ENCODE results near the gene MEGF10.

Gene MEGF10

DNA sequence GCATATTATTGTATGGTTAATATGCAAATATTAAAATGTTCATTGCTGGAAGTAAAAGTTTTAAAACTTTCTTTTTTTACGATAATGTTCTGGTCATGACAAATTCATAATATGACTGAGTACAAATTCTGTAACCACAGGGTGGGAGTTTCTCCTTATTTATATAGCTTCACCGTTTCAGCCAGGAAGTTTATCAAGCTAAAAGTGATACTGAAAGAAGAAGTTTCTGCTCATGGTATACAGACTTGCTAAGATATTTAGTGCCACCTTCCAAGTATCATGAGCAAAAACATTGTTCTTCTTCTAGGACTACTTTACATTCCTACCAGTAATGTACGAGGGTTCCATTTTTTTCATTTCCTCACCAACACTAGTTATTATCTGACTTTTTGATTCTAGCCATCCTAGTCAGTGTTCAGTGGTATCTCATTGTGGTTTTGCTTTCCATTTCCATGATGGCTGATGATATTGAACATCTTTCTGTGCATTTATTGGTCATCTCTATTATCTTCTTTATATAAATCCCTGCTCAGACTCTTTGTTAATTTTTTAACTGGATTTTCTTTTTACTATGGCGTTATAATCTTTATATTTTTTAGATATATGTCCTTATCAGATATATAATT is 132.7 kb downstream of the MEGF10 start:
- DNase-seq (ENCODE audit: low spot score) = peak; percentile 30
- TF ChIP-seq, protein P1, sequence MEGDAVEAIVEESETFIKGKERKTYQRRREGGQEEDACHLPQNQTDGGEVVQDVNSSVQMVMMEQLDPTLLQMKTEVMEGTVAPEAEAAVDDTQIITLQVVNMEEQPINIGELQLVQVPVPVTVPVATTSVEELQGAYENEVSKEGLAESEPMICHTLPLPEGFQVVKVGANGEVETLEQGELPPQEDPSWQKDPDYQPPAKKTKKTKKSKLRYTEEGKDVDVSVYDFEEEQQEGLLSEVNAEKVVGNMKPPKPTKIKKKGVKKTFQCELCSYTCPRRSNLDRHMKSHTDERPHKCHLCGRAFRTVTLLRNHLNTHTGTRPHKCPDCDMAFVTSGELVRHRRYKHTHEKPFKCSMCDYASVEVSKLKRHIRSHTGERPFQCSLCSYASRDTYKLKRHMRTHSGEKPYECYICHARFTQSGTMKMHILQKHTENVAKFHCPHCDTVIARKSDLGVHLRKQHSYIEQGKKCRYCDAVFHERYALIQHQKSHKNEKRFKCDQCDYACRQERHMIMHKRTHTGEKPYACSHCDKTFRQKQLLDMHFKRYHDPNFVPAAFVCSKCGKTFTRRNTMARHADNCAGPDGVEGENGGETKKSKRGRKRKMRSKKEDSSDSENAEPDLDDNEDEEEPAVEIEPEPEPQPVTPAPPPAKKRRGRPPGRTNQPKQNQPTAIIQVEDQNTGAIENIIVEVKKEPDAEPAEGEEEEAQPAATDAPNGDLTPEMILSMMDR (IDR thresholded peaks at IDR 0.05; ENCODE audit: extremely low read depth, insufficient read depth, missing control alignments) = no peak
- in situ Hi-C loops (cut with MboI; ENCODE audit: low pct_unique_long_range_greater_than_20kb, low sequenced_read_pairs, unreplicated experiment) = no loop called here

DNA sequence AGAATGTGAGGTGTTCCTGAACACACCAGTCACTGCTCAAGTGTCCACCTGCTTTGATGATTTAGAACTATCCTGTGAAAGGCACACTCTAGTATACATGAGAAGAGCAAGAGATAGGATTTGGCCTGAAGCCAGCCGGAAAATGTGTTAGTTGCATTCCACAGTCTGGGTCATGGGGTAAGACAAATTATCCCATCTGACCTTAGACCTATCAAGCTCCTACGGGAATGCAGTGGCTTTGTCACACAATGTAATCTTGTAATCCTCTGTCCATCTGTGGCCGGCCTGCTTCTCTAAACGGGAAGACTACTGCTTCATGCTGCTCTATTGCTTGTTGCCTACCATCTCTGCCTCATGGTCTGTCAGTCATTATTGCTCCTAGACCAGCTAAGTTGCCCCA is 134.4 kb downstream of the MEGF10 start:
- TF ChIP-seq, protein P1 (IDR thresholded peaks at IDR 0.05; ENCODE audit: extremely low read depth, insufficient read depth, missing control alignments) = no peak
- DNase-seq (ENCODE audit: low spot score) = no peak
- in situ Hi-C loops (cut with MboI; ENCODE audit: low pct_unique_long_range_greater_than_20kb, low sequenced_read_pairs, unreplicated experiment) = no loop called here

DNA sequence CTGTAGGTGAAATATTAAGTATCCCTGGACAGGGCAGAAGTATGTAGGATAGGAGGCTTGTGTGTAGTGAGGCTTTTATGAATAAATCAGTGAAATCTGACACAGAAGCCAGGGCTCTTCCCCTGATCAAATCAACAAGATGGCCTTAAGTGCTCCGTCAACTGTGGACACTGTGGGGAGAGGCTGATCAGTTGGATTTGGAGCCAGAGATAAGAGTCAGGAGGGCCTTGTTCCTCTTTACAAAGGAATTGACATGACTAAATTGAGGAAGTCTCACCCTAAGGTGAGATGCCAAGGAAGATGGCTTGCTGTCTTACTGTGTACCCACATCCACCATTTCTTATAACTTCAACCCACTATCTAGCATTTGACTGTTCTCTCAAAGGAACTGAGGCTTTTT is 135.3 kb downstream of the MEGF10 start:
- in situ Hi-C loops (cut with MboI; ENCODE audit: low pct_unique_long_range_greater_than_20kb, low sequenced_read_pairs, unreplicated experiment) = no loop called here
- TF ChIP-seq, protein P1 (IDR thresholded peaks at IDR 0.05; ENCODE audit: extremely low read depth, insufficient read depth, missing control alignments) = no peak
- no peak for DNase-seq (ENCODE audit: low spot score)

DNA sequence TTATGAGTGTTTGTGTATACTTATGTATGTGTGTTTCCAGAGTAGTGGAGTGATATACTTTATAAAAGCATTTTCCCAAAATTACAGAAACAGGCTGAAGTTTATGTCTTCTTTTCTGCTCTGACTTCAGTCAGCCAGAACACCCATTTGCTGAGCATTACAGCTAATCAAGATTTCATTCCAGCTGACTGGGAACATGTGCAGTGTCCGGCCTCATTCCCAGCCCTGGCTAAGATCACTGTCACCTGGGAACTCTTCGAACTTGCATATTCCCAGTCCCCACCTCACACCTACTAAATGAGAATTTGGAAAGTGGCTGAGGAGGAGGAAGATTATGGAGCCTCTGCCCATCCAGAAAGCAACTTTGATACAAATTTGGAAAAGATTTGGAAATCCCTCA is 136.1 kb downstream of the MEGF10 start:
- TF ChIP-seq, protein P1 (IDR thresholded peaks at IDR 0.05; ENCODE audit: extremely low read depth, insufficient read depth, missing control alignments) = no peak
- DNase-seq (ENCODE audit: low spot score) = no peak
- in situ Hi-C loops (cut with MboI; ENCODE audit: low pct_unique_long_range_greater_than_20kb, low sequenced_read_pairs, unreplicated experiment) = no loop called here

DNA sequence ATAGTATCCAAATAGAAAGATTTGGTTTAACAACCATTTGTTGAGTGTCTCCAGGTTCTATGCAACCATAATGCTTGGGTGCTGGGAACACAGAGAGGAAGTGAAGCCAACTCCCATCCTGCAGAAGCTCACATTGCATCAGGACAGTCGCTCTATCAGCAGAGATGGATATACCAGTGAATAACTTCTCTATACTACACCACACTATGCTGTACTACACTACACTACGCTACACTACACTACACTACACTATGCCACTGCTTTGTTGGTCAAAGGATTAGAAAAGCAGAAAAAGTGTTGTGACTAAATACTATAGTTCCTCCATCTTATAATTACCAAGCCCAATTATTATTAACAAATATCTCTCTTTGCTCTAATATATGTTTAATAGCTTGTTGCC is 137.7 kb downstream of the MEGF10 start:
- DNase-seq (ENCODE audit: low spot score) = no peak
- in situ Hi-C loops (cut with MboI; ENCODE audit: low pct_unique_long_range_greater_than_20kb, low sequenced_read_pairs, unreplicated experiment) = no loop called here
- TF ChIP-seq, protein P1 (IDR thresholded peaks at IDR 0.05; ENCODE audit: extremely low read depth, insufficient read depth, missing control alignments) = no peak

DNA sequence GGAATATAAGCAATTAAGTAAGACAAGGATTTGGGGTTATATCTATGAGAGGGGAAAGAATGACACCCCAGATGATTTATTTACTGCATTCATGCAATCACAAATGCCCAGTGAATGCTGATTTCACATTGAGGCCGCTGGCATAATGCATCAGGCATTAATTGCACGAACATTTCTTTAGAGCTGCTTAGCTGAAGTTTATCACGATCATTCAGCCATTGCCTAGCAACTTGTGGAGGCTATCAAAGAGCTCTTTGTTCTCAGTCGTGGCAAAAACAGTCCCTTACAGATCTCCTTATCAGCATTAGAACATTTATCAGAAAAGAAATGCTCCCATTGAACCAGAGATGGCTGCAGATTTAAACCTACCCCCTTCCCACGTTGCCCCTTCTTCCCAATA is 138.2 kb downstream of the MEGF10 start:
- in situ Hi-C loops (cut with MboI; ENCODE audit: low pct_unique_long_range_greater_than_20kb, low sequenced_read_pairs, unreplicated experiment) = no loop called here
- DNase-seq (ENCODE audit: low spot score) = no peak
- TF ChIP-seq, protein P1 (IDR thresholded peaks at IDR 0.05; ENCODE audit: extremely low read depth, insufficient read depth, missing control alignments) = no peak
